ENCODE results near the gene PODN.

PODN gene

GRCh38 chr1:53050310-53050709 lies 11.7 kb upstream of the PODN start:
- DNase-seq (ENCODE audit: low read depth in 2 of 2), result no peak

- no peak for DNase-seq (ENCODE audit: low read depth in 2 of 2)
Measured at GRCh38 chr1:53051676-53052075, 10.3 kb upstream of the PODN start.

GRCh38 chr1:53057127-53057526 lies 4.9 kb upstream of the PODN start:
- DNase-seq (ENCODE audit: low read depth in 2 of 2), result no peak

GRCh38 chr1:53060579-53060978 lies 1.4 kb upstream of the PODN start:
- DNase-seq (ENCODE audit: low read depth in 2 of 2), result no peak

GRCh38 chr1:53061123-53061858 lies 722 bp upstream of the PODN start:
- no peak for DNase-seq (ENCODE audit: low read depth in 2 of 2)

- no peak for DNase-seq (ENCODE audit: low read depth in 2 of 2)
Measured at GRCh38 chr1:53062708-53063591, 937 bp downstream of the PODN start.

- no peak for DNase-seq (ENCODE audit: low read depth in 2 of 2)
Measured at GRCh38 chr1:53063744-53064515, 1.9 kb downstream of the PODN start.

- no peak for DNase-seq (ENCODE audit: low read depth in 2 of 2)
Measured at GRCh38 chr1:53065391-53065790, 3.4 kb downstream of the PODN start.

GRCh38 chr1:53066488-53066887 lies 4.5 kb downstream of the PODN start:
- DNase-seq (ENCODE audit: low read depth in 2 of 2), result no peak

GRCh38 chr1:53066891-53067738 lies 5.1 kb downstream of the PODN start:
- no peak for DNase-seq (ENCODE audit: low read depth in 2 of 2)

- DNase-seq (ENCODE audit: low read depth in 2 of 2), result no peak
Measured at GRCh38 chr1:53067886-53068285, 5.9 kb downstream of the PODN start.

GRCh38 chr1:53068314-53069099 lies 6.5 kb downstream of the PODN start:
- DNase-seq (ENCODE audit: low read depth in 2 of 2), result no peak

GRCh38 chr1:53069265-53069662 lies 7.3 kb downstream of the PODN start:
- DNase-seq (ENCODE audit: low read depth in 2 of 2), result no peak

GRCh38 chr1:53069663-53070327 lies 7.8 kb downstream of the PODN start:
- no peak for DNase-seq (ENCODE audit: low read depth in 2 of 2)

GRCh38 chr1:53070621-53071020 lies 8.6 kb downstream of the PODN start:
- DNase-seq (ENCODE audit: low read depth in 2 of 2), result no peak

GRCh38 chr1:53071167-53071865 lies 9.3 kb downstream of the PODN start:
- DNase-seq (ENCODE audit: low read depth in 2 of 2), result no peak

GRCh38 chr1:53071915-53072314 lies 9.9 kb downstream of the PODN start:
- DNase-seq (ENCODE audit: low read depth in 2 of 2), result no peak

- no peak for DNase-seq (ENCODE audit: low read depth in 2 of 2)
Measured at GRCh38 chr1:53073287-53073686, 11.3 kb downstream of the PODN start.

GRCh38 chr1:53073868-53074311 lies 11.9 kb downstream of the PODN start:
- no peak for DNase-seq (ENCODE audit: low read depth in 2 of 2)

Measured in stimulated activated CD8-positive, alpha-beta memory T cell treated with anti-CD3 and anti-CD28 coated beads, Interleukin-2, amount 100 ng/mL, for 48 hours (primary cell).